Ramos (cell line): ENCODE results near the gene MBTPS1.

ENCODE experiments used
- in situ Hi-C: fragments of 300-500 bp; cut with MboI; formaldehyde crosslinking; loops from one replicate; pipeline ENCODE4 v1.14.3; 2022; ENCODE audit warnings: low sequenced_read_pairs; ENCODE audit not compliant: unreplicated experiment

MBTPS1 gene

DNA sequence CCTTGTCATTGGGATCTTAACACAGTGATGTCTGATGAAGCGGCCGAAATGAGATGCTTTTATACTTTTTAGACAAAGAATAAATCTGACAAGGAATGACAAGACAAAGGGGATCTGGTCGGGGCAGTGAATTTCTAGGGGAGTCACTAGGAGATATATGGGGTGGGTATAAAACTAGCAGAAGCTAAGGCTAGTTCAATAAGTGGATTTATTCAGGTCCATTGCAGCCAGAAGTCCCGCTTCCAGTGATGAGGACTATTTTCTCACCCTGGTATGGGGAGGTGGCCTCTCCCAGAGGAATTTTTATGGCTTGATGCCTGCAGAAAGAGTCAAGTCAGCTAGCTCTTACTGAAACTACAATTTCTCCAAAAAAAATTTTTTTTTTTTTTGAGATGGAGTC, 98.0 kb downstream of the MBTPS1 start:
- in situ Hi-C loops = no loop called here

GRCh38 chr16:84016477-84016876, 100.3 kb downstream of the MBTPS1 start:
- in situ Hi-C loops = no loop called here

GRCh38 chr16:84015399-84015798, 101.3 kb downstream of the MBTPS1 start:
- in situ Hi-C loops = no loop called here

GRCh38 chr16:84014570-84015327, 102.0 kb downstream of the MBTPS1 start:
- in situ Hi-C loops = no loop called here

- in situ Hi-C loops = no loop called here
These were observed 102.8 kb downstream of the MBTPS1 start for GRCh38 chr16:84013787-84014569.

DNA sequence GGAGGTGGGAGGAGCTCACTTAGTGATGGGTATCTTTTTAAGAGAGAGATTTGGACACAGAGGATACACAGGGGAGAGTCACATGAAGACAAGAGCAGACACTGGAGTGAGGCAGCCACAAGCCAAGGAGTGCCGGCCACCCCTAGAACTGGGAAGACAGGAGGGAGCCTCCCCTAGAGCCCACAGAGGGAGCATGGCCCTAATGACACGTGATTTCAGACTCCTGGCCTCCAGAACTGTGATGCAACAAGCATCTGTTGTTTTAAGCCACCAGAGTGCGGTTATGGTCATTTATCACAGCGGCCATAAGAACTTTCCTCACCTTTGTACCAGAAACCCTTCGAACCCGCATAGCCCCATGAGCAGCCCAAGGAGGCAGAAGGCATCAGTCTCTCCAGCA, 107.5 kb downstream of the MBTPS1 start:
- in situ Hi-C loops = no loop called here

GRCh38 chr16:84007965-84008364, 108.8 kb downstream of the MBTPS1 start:
- in situ Hi-C loops = no loop called here

GRCh38 chr16:84007520-84007919, 109.2 kb downstream of the MBTPS1 start:
- in situ Hi-C loops = no loop called here

DNA sequence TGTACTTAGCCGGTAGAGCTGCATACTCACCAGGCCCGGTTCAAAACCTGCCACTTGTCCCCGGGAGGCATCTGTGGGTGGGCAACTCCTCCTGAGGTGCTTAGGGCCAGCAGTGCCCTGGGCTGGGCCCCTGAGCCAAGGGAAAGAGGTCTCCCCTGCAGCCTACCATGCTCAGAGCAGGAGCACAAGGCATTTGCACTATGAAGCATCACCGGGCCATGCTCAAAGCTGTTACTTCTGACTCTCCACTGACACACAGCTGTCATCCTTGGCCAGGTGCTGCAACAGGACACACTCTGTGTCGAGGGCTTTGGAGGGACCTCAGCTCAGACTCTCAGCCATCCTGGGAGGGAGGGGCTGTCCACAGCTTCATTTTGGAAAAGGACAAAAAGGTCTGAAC, 111.4 kb downstream of the MBTPS1 start:
- in situ Hi-C loops = no loop called here

DNA sequence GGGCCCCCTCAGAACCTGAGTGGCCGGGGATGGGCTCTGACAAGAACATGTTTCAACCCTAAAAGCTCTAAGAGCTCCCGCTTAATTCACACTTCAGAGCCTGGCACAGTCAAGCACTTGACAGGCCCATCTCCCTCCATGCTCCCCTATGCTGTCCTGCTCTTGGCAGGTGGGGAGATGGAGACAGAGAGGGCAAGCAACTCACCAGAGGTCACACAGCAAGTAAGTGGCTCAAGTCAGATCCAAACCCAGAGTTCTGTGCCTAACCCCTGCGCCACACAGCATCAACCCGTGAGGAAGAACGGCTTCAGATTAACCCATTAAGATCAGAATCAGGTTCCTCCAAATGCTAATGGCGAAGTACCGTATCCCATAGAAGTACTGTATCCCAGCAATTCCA, 112.3 kb downstream of the MBTPS1 start:
- in situ Hi-C loops = no loop called here
